Breast epithelium (tissue), 3 donors: ENCODE results near the gene SEMA4B.

Source experiments
- CTCF ChIP-seq, 3 donors: fragments of 450-650 bp; IDR thresholded peaks; one replicate each; pipeline ENCODE4 v1.5.1; 2016 to 2017; ENCODE audit warnings: antibody characterized with exemption in 3 of 3, mild to moderate bottlenecking in 3 of 3, moderate library complexity in 3 of 3
- POLR2AphosphoS5 ChIP-seq, 3 donors: sonication (generic); formaldehyde crosslinking; IDR thresholded peaks; one replicate each; pipeline ENCODE4 v1.6.1; 2017; ENCODE audit warnings: antibody characterized with exemption in 3 of 3

DNA sequence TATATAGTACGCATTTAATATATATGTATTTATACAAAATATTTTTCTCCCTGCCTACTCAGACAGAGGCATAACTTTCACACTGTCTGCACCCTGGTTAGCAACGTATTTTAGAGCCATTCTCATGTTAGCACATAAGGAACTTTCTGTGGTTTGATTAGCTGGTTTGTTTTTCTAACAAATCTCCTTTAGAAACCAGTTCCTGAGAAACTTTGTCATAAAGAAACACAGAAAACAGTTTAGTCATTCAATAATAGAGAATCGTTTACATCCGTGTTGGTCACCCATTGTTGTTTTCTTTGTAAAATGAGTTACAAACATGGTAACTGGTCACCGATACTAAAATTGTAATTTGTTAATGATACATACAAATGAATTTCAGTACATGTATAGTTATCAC, 58.4 kb downstream of the SEMA4B start:
- TF ChIP-seq CTCF (IDR thresholded peaks at IDR 0.05) (no peak), POLR2AphosphoS5 (IDR thresholded peaks at IDR 0.05) (no peak)
